ENCODE results near the gene RUBCN.

Gene RUBCN

GRCh38 chr3:197761784-197762183 is 25.1 kb upstream of the RUBCN start:
- no peak for ATAC-seq (ENCODE audit: insufficient read depth, low read depth)
- Histone ChIP-seq H3K27me3 (ENCODE audit: insufficient read depth, low read length, poor library complexity) (no peaks in the 10 kb centered on the region), H3K4me2 (ENCODE audit: insufficient read depth, low read length) (no peak overlapping the region), H3K36me3 (ENCODE audit: insufficient read depth, low read length) (peaks cover 51% of the 10 kb centered on the region), H3K79me2 (ENCODE audit: insufficient read depth, low read length) (0 out of 2 replicates have a peak, but pooled peaks cover 4% of the 10 kb centered on the region), H3K27ac (ENCODE audit: low read length) (no peak overlapping the region), H3K9ac (ENCODE audit: low read depth, low read length) (no peak overlapping the region), H4K20me1 (ENCODE audit: insufficient read depth, low read length) (peaks cover 3% of the 10 kb centered on the region; the same call in 1 of the 2 replicates), H3K9me3 (ENCODE audit: insufficient read depth, low read length, severe bottlenecking) (no peaks in the 10 kb centered on the region), H3K4me3 (ENCODE audit: low read depth in 1 of 2, low read length in 2 of 2) (no peak overlapping the region), H2AFZ (ENCODE audit: low read depth, low read length) (no peak overlapping the region), H3K4me1 (ENCODE audit: insufficient read depth, low read length) (no peaks in the 10 kb centered on the region)
- no peak for DNase-seq
- TF ChIP-seq CTCF (IDR thresholded peaks at IDR 0.05; ENCODE audit: borderline replicate concordance, extremely low read depth, low read length, poor library complexity, severe bottlenecking), result no peak
- TF ChIP-seq EZH2 (IDR thresholded peaks at IDR 0.05; ENCODE audit: borderline replicate concordance, low read depth, low read length, severe bottlenecking), result no peak

GRCh38 chr3:197758512-197758911 is 21.8 kb upstream of the RUBCN start:
- Histone ChIP-seq H3K27ac (ENCODE audit: low read length) (no peak overlapping the region), H3K4me3 (ENCODE audit: low read depth in 1 of 2, low read length in 2 of 2) (no peak overlapping the region), H3K9me3 (ENCODE audit: insufficient read depth, low read length, severe bottlenecking) (no peaks in the 10 kb centered on the region), H3K4me2 (ENCODE audit: insufficient read depth, low read length) (no peak overlapping the region), H3K27me3 (ENCODE audit: insufficient read depth, low read length, poor library complexity) (no peaks in the 10 kb centered on the region), H3K9ac (ENCODE audit: low read depth, low read length) (no peak overlapping the region), H3K36me3 (ENCODE audit: insufficient read depth, low read length) (peaks cover 38% of the 10 kb centered on the region), H3K4me1 (ENCODE audit: insufficient read depth, low read length) (no peaks in the 10 kb centered on the region), H4K20me1 (ENCODE audit: insufficient read depth, low read length) (peaks cover 3% of the 10 kb centered on the region; the same call in 1 of the 2 replicates), H2AFZ (ENCODE audit: low read depth, low read length) (no peak overlapping the region), H3K79me2 (ENCODE audit: insufficient read depth, low read length) (peaks cover 24% of the 10 kb centered on the region)
- DNase-seq, result no peak
- ATAC-seq (ENCODE audit: insufficient read depth, low read depth), result no peak
- TF ChIP-seq CTCF (IDR thresholded peaks at IDR 0.05; ENCODE audit: borderline replicate concordance, extremely low read depth, low read length, poor library complexity, severe bottlenecking) (no peak), EZH2 (IDR thresholded peaks at IDR 0.05; ENCODE audit: borderline replicate concordance, low read depth, low read length, severe bottlenecking) (no peak)

GRCh38 chr3:197756704-197757103 is 20.0 kb upstream of the RUBCN start:
- ATAC-seq (ENCODE audit: insufficient read depth, low read depth) (no peak), DNase-seq (no peak)
- H3K36me3 ChIP-seq (ENCODE audit: insufficient read depth, low read length), result peaks cover 32% of the 10 kb centered on the region
- peaks cover 41% of the 10 kb centered on the region for H3K79me2 ChIP-seq (ENCODE audit: insufficient read depth, low read length)
- no peak overlapping the region for H3K27ac ChIP-seq (ENCODE audit: low read length)
- H3K4me2 ChIP-seq (ENCODE audit: insufficient read depth, low read length), result no peak overlapping the region
- H3K4me3 ChIP-seq (ENCODE audit: low read depth in 1 of 2, low read length in 2 of 2), result no peak overlapping the region
- H2AFZ ChIP-seq (ENCODE audit: low read depth, low read length), result no peak overlapping the region
- peaks cover 13% of the 10 kb centered on the region for H3K4me1 ChIP-seq (ENCODE audit: insufficient read depth, low read length)
- H3K9me3 ChIP-seq (ENCODE audit: insufficient read depth, low read length, severe bottlenecking), result no peaks in the 10 kb centered on the region
- H4K20me1 ChIP-seq (ENCODE audit: insufficient read depth, low read length), result peaks cover 17% of the 10 kb centered on the region
- no peak overlapping the region for H3K9ac ChIP-seq (ENCODE audit: low read depth, low read length)
- TF ChIP-seq EZH2 (IDR thresholded peaks at IDR 0.05; ENCODE audit: borderline replicate concordance, low read depth, low read length, severe bottlenecking) (no peak), CTCF (IDR thresholded peaks at IDR 0.05; ENCODE audit: borderline replicate concordance, extremely low read depth, low read length, poor library complexity, severe bottlenecking) (no peak)
- no peaks in the 10 kb centered on the region for H3K27me3 ChIP-seq (ENCODE audit: insufficient read depth, low read length, poor library complexity)

GRCh38 chr3:197753263-197753662 is 16.6 kb upstream of the RUBCN start:
- Histone ChIP-seq H3K36me3 (ENCODE audit: insufficient read depth, low read length) (peaks cover 4% of the 10 kb centered on the region), H3K9ac (ENCODE audit: low read depth, low read length) (no peak overlapping the region), H3K4me3 (ENCODE audit: low read depth in 1 of 2, low read length in 2 of 2) (no peak overlapping the region), H2AFZ (ENCODE audit: low read depth, low read length) (no peak overlapping the region), H3K4me1 (ENCODE audit: insufficient read depth, low read length) (peaks cover 33% of the 10 kb centered on the region), H3K27ac (ENCODE audit: low read length) (no peak overlapping the region), H3K9me3 (ENCODE audit: insufficient read depth, low read length, severe bottlenecking) (no peaks in the 10 kb centered on the region), H3K4me2 (ENCODE audit: insufficient read depth, low read length) (no peak overlapping the region), H3K27me3 (ENCODE audit: insufficient read depth, low read length, poor library complexity) (peaks cover 16% of the 10 kb centered on the region), H4K20me1 (ENCODE audit: insufficient read depth, low read length) (peaks cover 18% of the 10 kb centered on the region), H3K79me2 (ENCODE audit: insufficient read depth, low read length) (peaks cover 41% of the 10 kb centered on the region)
- ATAC-seq (ENCODE audit: insufficient read depth, low read depth) (no peak), DNase-seq (no peak)
- TF ChIP-seq CTCF (IDR thresholded peaks at IDR 0.05; ENCODE audit: borderline replicate concordance, extremely low read depth, low read length, poor library complexity, severe bottlenecking) (no peak), EZH2 (IDR thresholded peaks at IDR 0.05; ENCODE audit: borderline replicate concordance, low read depth, low read length, severe bottlenecking) (no peak)

All from DND-41 (cell line).